SK-N-SH (cell line): ENCODE measurements around the gene BCAS3.

Experiments used
- FOSL2 ChIP-seq: IDR thresholded peaks from 2 replicates; pipeline ENCODE4 v1.4.0; 2012; ENCODE audit warnings: low read depth, mild to moderate bottlenecking, moderate library complexity, borderline replicate concordance
- FOXJ3 ChIP-seq: sonication (generic); formaldehyde crosslinking; IDR thresholded peaks from 2 replicates; pipeline ENCODE4 v1.5.1; 2020; ENCODE audit warnings: mild to moderate bottlenecking, missing genetic modification reagents
- MXI1 ChIP-seq: IDR thresholded peaks from 2 replicates; pipeline ENCODE4 v1.6.1; 2012; ENCODE audit warnings: mild to moderate bottlenecking, low read depth, low read length, improper control_type of control experiment
- NFIC ChIP-seq: IDR thresholded peaks from 2 replicates; pipeline ENCODE4 v1.4.0; 2012; ENCODE audit warnings: borderline replicate concordance
- RCOR1 ChIP-seq: fragments of 150-350 bp; IDR thresholded peaks from 2 replicates; pipeline ENCODE4 v1.6.1; 2017; ENCODE audit warnings: antibody characterized with exemption, low read length
- RXRA ChIP-seq: IDR thresholded peaks from 2 replicates; pipeline ENCODE4 v1.4.0; 2012; ENCODE audit warnings: low read depth, mild to moderate bottlenecking, borderline replicate concordance
- TAF1 ChIP-seq: IDR thresholded peaks from 2 replicates; pipeline ENCODE4 v1.6.1; 2012; ENCODE audit warnings: low read depth, mild to moderate bottlenecking, low read length, moderate library complexity, borderline replicate concordance
- TEAD4 ChIP-seq: IDR thresholded peaks from 2 replicates; pipeline ENCODE4 v1.4.0; 2012; ENCODE audit warnings: mild to moderate bottlenecking, borderline replicate concordance; ENCODE audit not compliant: insufficient read depth
- YY1 ChIP-seq: IDR thresholded peaks from 2 replicates; pipeline ENCODE4 v1.4.0; 2012; ENCODE audit warnings: low read depth, mild to moderate bottlenecking
- TF ChIP-seq, protein P1 (sequence below): fragments of 200-600 bp; sonication (generic); IDR thresholded peaks from 2 replicates; pipeline ENCODE4 v1.6.1; 2017; ENCODE audit warnings: antibody characterized with exemption, mild to moderate bottlenecking, moderate library complexity
- TF ChIP-seq, protein P2 (sequence below): IDR thresholded peaks from 2 replicates; pipeline ENCODE4 v1.4.0; 2012; ENCODE audit warnings: low read depth, borderline replicate concordance

DNA sequence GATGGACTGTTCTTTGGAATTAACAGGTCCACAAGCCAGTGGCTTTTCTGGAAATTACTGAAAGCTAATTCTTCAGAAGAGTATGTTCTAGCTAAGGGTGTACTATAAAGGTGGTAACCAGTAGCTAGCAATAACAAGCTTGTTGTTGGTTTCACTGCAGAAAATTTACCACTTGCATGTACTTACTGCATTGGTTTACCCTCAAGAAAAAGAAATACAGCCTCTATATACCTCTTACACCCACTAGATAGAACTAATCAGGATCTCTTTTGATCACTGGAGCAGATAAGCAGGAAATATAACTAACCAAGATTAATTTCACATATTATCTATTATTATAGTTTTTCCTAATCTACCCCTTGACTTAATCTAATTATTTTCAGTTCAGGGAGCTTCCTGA, 537.1 kb downstream of the BCAS3 start:
- TF ChIP-seq, protein P1, sequence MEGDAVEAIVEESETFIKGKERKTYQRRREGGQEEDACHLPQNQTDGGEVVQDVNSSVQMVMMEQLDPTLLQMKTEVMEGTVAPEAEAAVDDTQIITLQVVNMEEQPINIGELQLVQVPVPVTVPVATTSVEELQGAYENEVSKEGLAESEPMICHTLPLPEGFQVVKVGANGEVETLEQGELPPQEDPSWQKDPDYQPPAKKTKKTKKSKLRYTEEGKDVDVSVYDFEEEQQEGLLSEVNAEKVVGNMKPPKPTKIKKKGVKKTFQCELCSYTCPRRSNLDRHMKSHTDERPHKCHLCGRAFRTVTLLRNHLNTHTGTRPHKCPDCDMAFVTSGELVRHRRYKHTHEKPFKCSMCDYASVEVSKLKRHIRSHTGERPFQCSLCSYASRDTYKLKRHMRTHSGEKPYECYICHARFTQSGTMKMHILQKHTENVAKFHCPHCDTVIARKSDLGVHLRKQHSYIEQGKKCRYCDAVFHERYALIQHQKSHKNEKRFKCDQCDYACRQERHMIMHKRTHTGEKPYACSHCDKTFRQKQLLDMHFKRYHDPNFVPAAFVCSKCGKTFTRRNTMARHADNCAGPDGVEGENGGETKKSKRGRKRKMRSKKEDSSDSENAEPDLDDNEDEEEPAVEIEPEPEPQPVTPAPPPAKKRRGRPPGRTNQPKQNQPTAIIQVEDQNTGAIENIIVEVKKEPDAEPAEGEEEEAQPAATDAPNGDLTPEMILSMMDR = no peak
- TF ChIP-seq MXI1 (no peak), TAF1 (no peak), YY1 (no peak), TEAD4 (no peak), RCOR1 (no peak), NFIC (no peak), RXRA (no peak), FOSL2 (no peak), FOXJ3 (CRISPR knock-in tag) (no peak)
- TF ChIP-seq, protein P2, sequence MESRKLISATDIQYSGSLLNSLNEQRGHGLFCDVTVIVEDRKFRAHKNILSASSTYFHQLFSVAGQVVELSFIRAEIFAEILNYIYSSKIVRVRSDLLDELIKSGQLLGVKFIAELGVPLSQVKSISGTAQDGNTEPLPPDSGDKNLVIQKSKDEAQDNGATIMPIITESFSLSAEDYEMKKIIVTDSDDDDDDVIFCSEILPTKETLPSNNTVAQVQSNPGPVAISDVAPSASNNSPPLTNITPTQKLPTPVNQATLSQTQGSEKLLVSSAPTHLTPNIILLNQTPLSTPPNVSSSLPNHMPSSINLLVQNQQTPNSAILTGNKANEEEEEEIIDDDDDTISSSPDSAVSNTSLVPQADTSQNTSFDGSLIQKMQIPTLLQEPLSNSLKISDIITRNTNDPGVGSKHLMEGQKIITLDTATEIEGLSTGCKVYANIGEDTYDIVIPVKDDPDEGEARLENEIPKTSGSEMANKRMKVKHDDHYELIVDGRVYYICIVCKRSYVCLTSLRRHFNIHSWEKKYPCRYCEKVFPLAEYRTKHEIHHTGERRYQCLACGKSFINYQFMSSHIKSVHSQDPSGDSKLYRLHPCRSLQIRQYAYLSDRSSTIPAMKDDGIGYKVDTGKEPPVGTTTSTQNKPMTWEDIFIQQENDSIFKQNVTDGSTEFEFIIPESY = no peak
